Activated CD4-positive, alpha-beta T cell treated with anti-CD3 and anti-CD28 coated beads, Interleukin-2, amount 50 U/mL, for 1 hour (primary cell): ENCODE data around the gene OSER1.

Experiments
- DNase-seq: peaks from one replicate; pipeline ENCODE4 v3.0.0-alpha.2; 2020

The OSER1 gene

DNA sequence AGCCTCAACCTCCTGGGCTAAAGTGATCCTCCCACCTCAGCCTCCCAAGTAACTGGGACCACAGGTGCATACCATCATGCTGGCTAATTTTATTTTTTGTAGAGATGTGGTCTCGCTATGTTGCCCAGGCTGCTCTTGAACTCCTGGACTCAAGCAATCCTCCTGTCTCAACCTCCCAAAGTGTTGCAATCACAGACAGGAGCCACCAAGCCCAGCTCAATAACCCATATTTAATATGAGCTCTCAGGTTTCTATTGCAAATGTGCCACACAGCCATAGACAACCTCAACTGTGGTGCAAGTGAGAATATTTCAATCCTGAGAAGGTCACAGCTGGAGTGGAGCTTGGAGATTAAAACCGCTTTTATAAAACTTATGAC lies 38.0 kb downstream of the OSER1 start:
- DNase-seq, result no peak

DNA sequence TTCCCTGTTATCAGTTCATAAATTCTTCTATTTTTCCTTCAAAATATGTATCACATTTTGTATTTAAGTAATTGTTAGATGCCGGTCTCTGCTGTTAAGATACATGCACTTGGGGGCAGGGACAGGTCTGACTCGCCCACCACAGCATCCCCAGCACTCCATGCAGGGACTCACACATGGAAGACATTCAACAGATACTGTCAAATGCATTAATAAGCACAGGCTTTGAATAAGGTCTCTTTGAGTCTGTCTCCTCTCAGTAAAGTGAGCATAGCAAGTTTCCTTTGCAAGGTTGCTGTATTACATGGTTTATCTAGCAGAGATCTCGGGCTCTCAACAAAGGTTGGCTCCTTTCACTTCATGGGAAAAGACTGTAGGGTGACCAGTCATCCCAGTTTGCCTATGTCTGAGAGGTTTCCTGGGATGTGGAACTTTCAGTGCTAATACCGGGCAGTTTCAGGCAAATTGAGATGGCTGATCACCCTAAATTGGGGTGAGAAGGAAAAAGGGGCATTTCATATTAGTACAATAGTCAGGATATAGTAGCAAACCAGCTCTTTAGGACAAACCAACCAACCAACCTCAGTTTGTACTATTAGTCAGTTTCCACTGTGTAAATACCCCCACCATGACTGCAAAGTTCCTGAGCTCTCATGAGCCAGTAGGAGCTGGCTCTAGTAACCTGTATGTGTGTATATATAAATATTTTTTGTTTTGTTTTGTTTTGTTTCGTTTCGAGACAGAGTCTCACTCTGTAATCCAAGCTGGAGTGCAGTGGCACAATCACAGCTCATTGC lies 38.6 kb downstream of the OSER1 start:
- DNase-seq, result no peak

DNA sequence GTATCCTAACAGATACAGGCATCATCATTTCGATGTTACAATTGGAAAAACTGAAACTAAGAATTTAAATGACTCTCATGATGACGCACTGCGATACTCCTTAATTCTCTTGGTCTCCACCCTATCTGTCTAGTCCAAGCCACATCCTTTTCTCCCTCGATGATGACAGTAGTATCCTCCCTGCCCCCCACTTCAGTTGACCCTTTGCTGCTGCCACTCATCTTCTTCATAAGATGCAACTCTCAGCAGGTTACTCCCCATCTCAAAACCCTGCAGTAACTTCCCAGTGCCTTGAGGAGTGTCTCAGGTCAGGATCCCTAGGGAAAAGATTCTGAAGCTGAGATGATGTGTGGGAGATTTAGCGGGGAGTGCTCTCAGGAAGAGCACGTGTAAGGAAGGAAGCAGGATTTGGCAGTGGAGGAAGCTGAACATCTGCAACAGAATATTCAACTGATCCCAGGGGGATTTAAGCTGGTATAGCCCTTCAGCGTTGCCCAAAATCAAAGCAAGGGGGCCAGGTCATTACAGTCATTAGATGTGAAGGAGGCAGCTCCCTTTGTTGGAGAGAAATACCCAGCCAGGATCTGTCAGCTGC lies 39.7 kb downstream of the OSER1 start:
- DNase-seq, result no peak

- DNase-seq, result no peak
Measured at GRCh38 chr20:44167736-44168135, 42.8 kb downstream of the OSER1 start.

DNA sequence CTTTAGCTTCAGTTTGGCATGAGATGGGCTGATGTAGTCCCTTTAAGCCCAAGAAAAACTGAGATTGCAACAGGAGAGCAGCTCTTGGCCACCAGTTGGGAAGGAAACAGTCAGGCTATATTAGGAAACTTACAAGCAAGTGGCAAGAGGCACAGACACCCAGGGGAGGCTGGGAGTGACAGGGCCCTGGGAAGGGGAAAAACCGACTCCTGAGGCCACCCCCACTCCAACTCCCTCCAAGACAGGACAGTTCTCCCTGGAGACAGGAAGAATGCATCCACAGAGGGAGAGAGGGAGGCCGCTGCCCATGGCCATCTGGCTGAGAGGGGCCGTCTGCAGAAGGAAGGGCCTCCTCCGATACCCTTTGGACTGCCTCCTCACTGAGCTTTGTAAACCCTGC lies 44.1 kb downstream of the OSER1 start:
- DNase-seq, result no peak

GRCh38 chr20:44166008-44166407 lies 44.6 kb downstream of the OSER1 start:
- DNase-seq, result no peak

DNA sequence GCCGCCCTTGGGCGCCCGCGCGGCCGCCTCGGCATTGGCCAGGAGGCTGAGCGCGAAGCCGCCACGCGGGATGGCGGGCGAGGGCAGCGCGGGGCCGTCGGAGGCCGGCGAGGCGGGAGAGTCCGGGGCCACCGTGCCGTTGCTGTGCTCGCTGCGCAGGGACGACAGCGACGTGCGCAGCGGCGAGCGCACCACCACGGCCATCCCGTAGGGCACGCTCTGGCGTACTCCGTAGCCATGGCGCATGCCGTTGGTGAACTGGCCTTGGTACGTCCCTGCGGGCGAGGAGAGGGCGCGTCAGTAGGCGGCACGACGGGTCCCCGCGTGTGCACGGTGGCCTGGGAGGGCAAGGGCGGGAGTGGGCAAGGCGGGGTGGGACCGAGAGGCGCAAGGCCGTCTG lies 50.4 kb downstream of the OSER1 start:
- DNase-seq, result no peak

- no peak for DNase-seq
Measured at GRCh38 chr20:44159711-44160110, 50.9 kb downstream of the OSER1 start.

- no peak for DNase-seq
Measured at GRCh38 chr20:44159125-44159524, 51.4 kb downstream of the OSER1 start.

- no peak for DNase-seq
Measured at GRCh38 chr20:44157061-44157460, 53.5 kb downstream of the OSER1 start.

GRCh38 chr20:44154521-44155001 lies 56.0 kb downstream of the OSER1 start:
- DNase-seq, result no peak

DNA sequence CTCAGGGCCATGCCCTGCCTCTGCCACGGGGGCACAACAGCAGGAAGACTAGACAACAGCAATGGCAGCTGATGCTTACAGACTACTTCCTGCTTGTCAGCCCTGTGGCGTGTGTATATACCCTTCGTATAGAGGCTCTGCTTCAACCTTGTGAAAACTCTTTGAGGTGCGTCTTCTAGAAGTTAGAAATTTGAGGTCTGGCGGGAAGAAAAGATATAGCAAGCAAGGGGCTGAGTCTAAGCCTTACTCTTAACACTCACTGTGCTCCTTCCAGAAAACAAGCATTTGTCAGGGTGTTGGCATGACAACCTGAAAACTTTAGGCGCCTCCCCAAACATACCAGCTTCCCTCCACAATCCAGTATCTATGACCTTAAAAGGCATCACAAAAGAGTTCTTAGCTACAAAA lies 56.9 kb downstream of the OSER1 start:
- DNase-seq, result peak; percentile 31

DNA sequence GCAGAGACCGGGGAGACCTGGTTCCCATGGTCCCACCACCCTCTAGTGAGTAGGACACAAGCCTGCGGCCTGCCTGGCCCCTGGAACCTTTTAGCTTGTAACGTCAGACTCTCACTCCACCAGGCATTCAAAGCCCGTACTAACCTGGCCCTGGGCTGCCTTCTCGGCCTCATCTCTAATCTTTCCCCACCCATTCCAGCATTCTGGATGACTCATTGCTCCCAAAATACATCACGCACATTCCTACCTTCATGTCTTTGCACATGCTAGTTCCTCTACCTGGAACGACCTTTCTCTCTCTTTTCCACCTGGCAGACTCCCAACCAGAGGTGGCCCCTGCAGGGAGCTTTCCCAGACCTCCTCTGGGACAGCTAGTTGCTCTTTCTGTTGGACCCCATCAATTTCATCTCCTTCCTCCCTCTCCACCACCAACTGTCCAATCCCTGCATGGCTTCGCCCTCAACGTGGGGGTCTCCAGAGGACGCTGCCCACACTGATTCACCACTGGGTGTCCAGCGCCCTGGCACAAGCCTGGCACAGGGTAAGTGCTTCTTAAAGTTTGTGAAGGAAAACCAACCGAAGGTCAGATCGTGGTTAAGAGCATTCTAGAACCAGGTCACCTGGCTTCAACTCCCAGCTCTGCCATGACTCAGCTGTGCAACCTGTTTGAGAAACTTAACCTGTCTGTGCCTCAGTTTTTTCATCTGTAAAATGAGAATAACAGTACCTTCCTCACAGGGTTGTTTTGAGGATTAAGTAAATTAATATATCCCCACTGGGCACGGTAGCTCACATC lies 58.8 kb downstream of the OSER1 start:
- no peak for DNase-seq

- DNase-seq, result no peak
Measured at GRCh38 chr20:44146272-44146671, 64.3 kb downstream of the OSER1 start.
